SU-DHL-6 (cell line): ENCODE results near the gene PHACTR3.

Experiments used
- CTCF ChIP-seq: fragments of 200-600 bp; sonication (generic); IDR thresholded peaks from one replicate; pipeline ENCODE4 v1.5.1; 2017; ENCODE audit warnings: antibody characterized with exemption, mild to moderate bottlenecking, low read length, moderate library complexity; ENCODE audit not compliant: insufficient read depth, poor library complexity, severe bottlenecking
- EZH2phosphoT487 ChIP-seq: fragments of 200-600 bp; sonication (generic), shearing (Covaris generic); conservative IDR thresholded peaks from 2 replicates; pipeline ENCODE4 v1.6.1; 2018; ENCODE audit warnings: mild to moderate bottlenecking, antibody characterized with exemption, low read length, moderate library complexity, mixed read lengths

- TF ChIP-seq EZH2phosphoT487 (no peak), CTCF (no peak)
Observed at GRCh38 chr20:59776626-59777330, 172.4 kb downstream of the PHACTR3 start.
